ENCODE measurements around the gene IMMP2L. TPM values are rescaled to one million over a fixed set of nuclear protein-coding genes. Genes with fewer than 3 reads are reported as not detected.
"Not testable (repeated sequence)": the region's sequence is repeated elsewhere in the genome, so short reads cannot be mapped to it uniquely, and the experiment has no call there.

Gene IMMP2L
- total RNA-seq = 10 to 100 TPM; 11.1 to 34.7 TPM
- 10 to 100 TPM in 1 of 2 donors, 1 to 10 TPM in 1; 9.2 to 11.1 TPM for polyA plus RNA-seq
- long read RNA-seq, donor 1, partial matches to known transcripts = 0 of 1 reads
- long read RNA-seq, donor 1, other reads (novel, unspliced or antisense) = 0 of 1 reads
- long read RNA-seq, donor 2, partial matches to known transcripts = 9 of 9 reads
- long read RNA-seq, donor 2, other reads (novel, unspliced or antisense) = 0 of 9 reads
- long read RNA-seq, donor 3, partial matches to known transcripts = 7 of 7 reads
- long read RNA-seq, donor 3, other reads (novel, unspliced or antisense) = 0 of 7 reads
- long read RNA-seq, donor 4 = 0 reads
- long read RNA-seq, donor 5, partial matches to known transcripts = 26 of 27 reads
- long read RNA-seq, donor 5, other reads (novel, unspliced or antisense) = 0 of 27 reads

DNA sequence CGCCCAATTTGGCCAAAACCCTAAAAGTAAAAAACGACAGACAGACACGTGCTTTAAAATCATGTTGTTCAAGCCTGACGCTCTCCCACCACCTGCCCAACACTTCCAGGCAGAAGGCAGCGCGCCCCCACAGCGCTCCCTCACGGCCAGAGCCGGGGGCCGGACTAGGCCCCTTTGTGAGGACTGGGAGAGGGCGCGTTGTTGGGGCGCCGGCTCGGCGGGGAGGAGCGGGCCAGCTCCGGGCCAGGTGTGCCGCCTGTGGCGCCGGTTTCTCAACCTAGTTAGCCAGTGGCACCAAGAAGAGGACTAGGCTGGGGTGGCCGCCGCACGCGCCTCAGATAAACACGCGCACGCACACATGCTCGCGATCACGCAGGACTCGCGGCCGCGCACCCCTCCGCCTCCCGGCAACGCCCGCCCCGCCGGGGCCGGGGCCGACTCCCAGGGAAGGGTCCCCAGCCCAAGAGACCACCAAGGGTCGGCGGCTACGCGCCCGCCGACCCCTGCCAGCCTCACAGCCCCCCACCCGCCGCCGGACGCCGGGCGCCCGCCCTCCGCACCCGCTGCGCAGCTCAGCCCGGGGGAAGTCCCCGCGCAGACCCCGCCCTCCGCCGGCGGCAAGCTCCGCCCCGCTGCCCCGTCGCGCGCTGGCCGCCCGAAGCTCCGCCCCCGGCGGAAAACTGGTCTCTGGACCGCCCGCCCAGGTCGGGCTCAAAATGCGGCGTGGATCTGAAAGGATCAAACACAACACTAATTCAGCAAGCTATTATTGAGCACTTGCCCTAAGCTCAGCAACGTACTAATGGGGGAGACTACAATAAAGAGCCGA, at the start of gene IMMP2L:
TSS of gene IMMP2L (minus strand) at position 589 of the 829 bp plus-strand sequence.
- Histone ChIP-seq H3K4me1 (ENCODE audit: control insufficient read depth in 5 of 5, insufficient read depth in 5 of 5, low read length in 5 of 5) (peaks cover 0 to 24% (median 4%) of the 10 kb centered on the region in 5 donors), H3K4me3 (peak within 1 kb of the TSS; percentile 69), H3K27ac (ENCODE audit: low read depth in 1 of 2, low read length in 1 of 2) (peak within 1 kb of the TSS; percentile 89 to 92), H3K27me3 (ENCODE audit: control insufficient read depth in 3 of 3, insufficient read depth in 3 of 3, low read length in 2 of 3) (no peaks in the 10 kb centered on the region), H3K9ac (ENCODE audit: insufficient read depth in 1 of 2, low read length in 2 of 2) (peak within 1 kb of the TSS; percentile 66 to 67), H3K36me3 (ENCODE audit: control insufficient read depth in 4 of 4, insufficient read depth in 4 of 4, low read length in 4 of 4) (peaks cover 0 to 3% (median 1%) of the 10 kb centered on the region in 4 donors), H3K9me3 (ENCODE audit: control insufficient read depth in 4 of 4, insufficient read depth in 3 of 4, low read length in 3 of 4) (no peaks in the 10 kb centered on the region)
- whole genome bisulfite sequencing, 2 donors = 0 to 1% methylated on average over 77 to 84 of the region's 84 CpGs
- TF ChIP-seq CTCF (IDR thresholded peaks at IDR 0.05; ENCODE audit: control extremely low read depth, extremely low read depth) = no peak
- peak; percentile 91 to 94 (median 93) for DNase-seq
- ATAC-seq (ENCODE audit: insufficient read depth, low FRiP score) = peak; percentile 99

GRCh38 chr7:111609483-111610254, 47.4 kb upstream of the IMMP2L start:
- H3K9me3 ChIP-seq (ENCODE audit: control insufficient read depth in 4 of 4, insufficient read depth in 3 of 4, low read length in 3 of 4); H3K27me3 ChIP-seq (ENCODE audit: control insufficient read depth in 3 of 3, insufficient read depth in 3 of 3, low read length in 2 of 3); ATAC-seq (ENCODE audit: insufficient read depth, low FRiP score); H3K4me1 ChIP-seq (ENCODE audit: control insufficient read depth in 5 of 5, insufficient read depth in 5 of 5, low read length in 5 of 5); H3K27ac ChIP-seq (ENCODE audit: low read depth in 1 of 2, low read length in 1 of 2); H3K9ac ChIP-seq (ENCODE audit: insufficient read depth in 1 of 2, low read length in 2 of 2); DNase-seq; H3K36me3 ChIP-seq (ENCODE audit: control insufficient read depth in 4 of 4, insufficient read depth in 4 of 4, low read length in 4 of 4); H3K4me3 ChIP-seq: not testable (repeated sequence)
- WGBS, 2 donors = 91 to 95% methylated on average over 38 to 58 of the region's 58 CpGs

- Histone ChIP-seq H3K4me3 (no peak overlapping the region), H3K27ac (ENCODE audit: low read depth in 1 of 2, low read length in 1 of 2) (no peak overlapping the region), H3K27me3 (ENCODE audit: control insufficient read depth in 3 of 3, insufficient read depth in 3 of 3, low read length in 2 of 3) (no peaks in the 10 kb centered on the region), H3K9me3 (ENCODE audit: control insufficient read depth in 4 of 4, insufficient read depth in 3 of 4, low read length in 3 of 4) (peaks cover 0 to 8% (median 0%) of the 10 kb centered on the region in 4 donors), H3K4me1 (ENCODE audit: control insufficient read depth in 5 of 5, insufficient read depth in 5 of 5, low read length in 5 of 5) (no peaks in the 10 kb centered on the region), H3K36me3 (ENCODE audit: control insufficient read depth in 4 of 4, insufficient read depth in 4 of 4, low read length in 4 of 4) (no peaks in the 10 kb centered on the region), H3K9ac (ENCODE audit: insufficient read depth in 1 of 2, low read length in 2 of 2) (no peak overlapping the region)
- 71 to 88% methylated on average over 2 of the region's 2 CpGs for WGBS, 2 donors
- ATAC-seq (ENCODE audit: insufficient read depth, low FRiP score) (no peak), DNase-seq (no peak)
- TF ChIP-seq CTCF (IDR thresholded peaks at IDR 0.05; ENCODE audit: control extremely low read depth, extremely low read depth) = no peak
These were observed 45.3 kb upstream of the IMMP2L start for GRCh38 chr7:111607621-111608020.

Measured in lung (tissue), 16 donors.